Muscle layer of colon (tissue), 2 donors: Measurements from ENCODE around the gene HYPK.
"Not testable (repeated sequence)": the region's sequence is repeated elsewhere in the genome, so short reads cannot be mapped to it uniquely, and the experiment has no call there.

Source experiments
- H3K27ac ChIP-seq: one replicate; pipeline ENCODE4 v1.7.0; 2013; ENCODE audit warnings: low read depth, mild to moderate bottlenecking, low read length, moderate library complexity
- H3K27me3 ChIP-seq, 2 donors: one replicate each; pipeline ENCODE4 v1.7.0; 2013; ENCODE audit warnings: low read length in 2 of 2, mild to moderate bottlenecking in 2 of 2; ENCODE audit not compliant: insufficient read depth in 2 of 2, control insufficient read depth in 1 of 2
- H3K36me3 ChIP-seq: one replicate; pipeline ENCODE4 v1.7.0; 2013; ENCODE audit warnings: mild to moderate bottlenecking, low read length; ENCODE audit not compliant: insufficient read depth
- H3K4me1 ChIP-seq: one replicate; pipeline ENCODE4 v1.7.0; 2013; ENCODE audit warnings: mild to moderate bottlenecking, low read length; ENCODE audit not compliant: insufficient read depth
- H3K4me3 ChIP-seq, 2 donors: one replicate each; pipeline ENCODE4 v1.7.0; 2013; ENCODE audit warnings: low read length in 2 of 2, low read depth in 1 of 2, mild to moderate bottlenecking in 1 of 2, moderate library complexity in 1 of 2
- H3K9ac ChIP-seq: one replicate; pipeline ENCODE4 v1.7.0; 2013; ENCODE audit warnings: low read length
- H3K9me3 ChIP-seq: one replicate; pipeline ENCODE4 v1.7.0; 2013; ENCODE audit warnings: mild to moderate bottlenecking, low read length
- donor health status: abdominal sarcoma.
- donor health status: Adenocarcinoma of cecum.

HYPK gene

DNA sequence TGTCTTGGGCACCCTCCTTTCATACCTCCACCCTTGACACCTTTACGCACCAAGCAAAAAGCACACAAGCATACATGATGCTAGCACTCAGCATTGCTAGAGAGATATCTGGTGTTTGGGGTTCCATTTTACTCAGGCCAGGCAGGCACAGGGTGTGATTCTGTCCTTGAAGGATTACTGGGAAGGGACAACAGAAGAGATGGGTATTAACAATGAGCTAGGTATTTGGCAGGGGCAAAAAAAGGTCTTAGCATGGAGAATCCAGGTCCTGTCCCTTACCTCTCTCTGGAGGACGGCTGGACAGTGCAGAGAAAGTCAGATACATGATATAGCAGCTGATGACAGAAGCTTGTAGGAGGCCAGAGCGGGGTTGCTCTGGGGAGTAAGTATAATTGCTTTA is 3.8 kb upstream of the HYPK start:
- H3K9ac ChIP-seq, result no peak overlapping the region
- peaks cover 58% of the 10 kb centered on the region for H3K36me3 ChIP-seq
- H3K9me3 ChIP-seq, result no peaks in the 10 kb centered on the region
- peaks cover 45% of the 10 kb centered on the region for H3K4me1 ChIP-seq
- no peaks in the 10 kb centered on the region for H3K27me3 ChIP-seq
- H3K4me3 ChIP-seq, result no peak overlapping the region
- H3K27ac ChIP-seq, result no peak overlapping the region

DNA sequence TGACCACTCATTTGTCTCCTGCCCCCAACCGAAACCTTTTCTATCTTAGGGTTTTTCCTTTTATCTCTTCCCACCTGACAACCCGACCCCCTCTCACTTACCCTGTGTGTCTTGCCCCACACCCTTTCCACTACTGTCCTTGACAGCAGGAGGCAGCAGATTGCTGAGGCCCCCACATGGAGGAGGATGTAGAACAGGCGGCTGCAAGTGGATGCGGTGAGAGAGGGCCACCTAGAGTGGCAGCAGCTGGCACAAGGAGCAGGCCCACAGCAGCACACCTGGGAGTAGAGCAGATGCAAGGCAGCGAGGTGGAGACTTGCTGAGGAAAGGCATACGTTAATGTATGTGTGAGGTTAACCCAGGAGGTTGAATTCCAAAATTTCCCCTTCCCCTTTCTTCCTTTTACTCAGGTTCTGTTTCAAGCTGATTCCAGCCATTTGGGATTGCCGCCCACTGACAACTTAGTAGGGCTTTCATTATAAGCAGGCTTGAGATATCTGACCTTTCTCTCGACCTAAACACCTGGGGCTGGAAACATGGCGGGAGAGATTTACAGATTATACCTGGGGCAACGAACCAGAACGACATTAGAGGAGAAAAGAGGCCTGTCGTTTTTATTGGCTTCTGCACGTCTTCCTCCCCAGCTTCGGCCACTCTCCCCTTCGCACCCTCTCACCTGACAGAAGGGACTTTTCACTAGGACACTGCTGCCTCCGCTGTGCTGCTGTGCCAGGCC is 1.0 kb upstream of the HYPK start:
- H3K4me1 ChIP-seq, result peaks cover 32% of the 10 kb centered on the region
- no peaks in the 10 kb centered on the region for H3K9me3 ChIP-seq
- H3K4me3 ChIP-seq, result peak overlapping the region in 1 of 2 donors; percentile 89
- peaks cover 53% of the 10 kb centered on the region for H3K36me3 ChIP-seq
- peak overlapping the region; percentile 52 for H3K27ac ChIP-seq
- no peaks in the 10 kb centered on the region for H3K27me3 ChIP-seq
- H3K9ac ChIP-seq, result peak overlapping the region; percentile 31

DNA sequence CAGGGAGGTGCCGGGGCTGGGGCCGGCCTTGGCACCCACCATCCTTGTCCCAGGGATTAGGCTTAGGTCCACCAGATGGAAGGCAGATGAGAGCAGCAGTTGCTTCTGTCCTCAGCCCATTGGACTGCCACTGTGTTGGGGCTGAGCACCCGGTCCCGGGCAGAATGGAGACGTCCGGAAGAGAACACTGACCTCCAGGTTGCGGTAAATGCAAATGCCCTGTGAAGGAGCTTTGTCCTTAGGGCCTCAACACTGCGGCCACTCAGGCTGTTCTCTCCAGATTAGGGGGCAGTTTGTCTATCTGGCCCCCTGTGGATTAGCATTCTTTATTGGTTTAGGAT is 484 bp upstream of the HYPK start, which contains the start of gene SERINC4:
Gene SERINC4 (minus strand): TSS at position 276 of the 341 bp plus-strand sequence. CDS start 234 bp downstream, at position 42.
- Histone ChIP-seq H3K27me3 (no peaks in the 10 kb centered on the region), H3K9ac (peak within 1 kb of the TSS; percentile 87), H3K27ac (peak within 1 kb of the TSS; percentile 52), H3K36me3 (peaks cover 53% of the 10 kb centered on the region), H3K4me1 (peaks cover 27% of the 10 kb centered on the region), H3K9me3 (no peaks in the 10 kb centered on the region), H3K4me3 (peak within 1 kb of the TSS; percentile 69 to 89)

DNA sequence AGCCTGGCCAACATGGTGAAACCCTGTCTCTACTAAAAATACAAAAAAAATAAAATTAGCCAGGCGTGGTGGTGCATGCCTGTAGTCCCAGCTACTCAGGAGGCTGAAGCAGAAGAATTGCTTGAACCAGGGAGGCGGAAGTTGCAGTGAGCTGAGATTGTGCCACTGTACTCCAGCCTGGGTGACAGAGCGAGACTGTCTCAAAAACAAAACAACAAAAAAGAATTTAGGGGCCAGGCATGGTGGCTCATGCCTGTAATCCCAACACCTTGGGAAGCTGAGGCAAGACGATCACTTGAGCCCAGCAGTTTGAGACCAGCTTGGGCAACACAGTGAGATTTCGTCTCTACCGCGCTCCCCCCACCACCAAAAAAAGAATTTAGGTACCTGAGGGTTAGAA is 2.3 kb downstream of the HYPK start:
- H3K4me3 ChIP-seq, H3K9ac ChIP-seq, H3K9me3 ChIP-seq, H3K27me3 ChIP-seq, H3K27ac ChIP-seq: not testable (repeated sequence)
- Histone ChIP-seq H3K4me1 (peaks cover 15% of the 10 kb centered on the region), H3K36me3 (peaks cover 48% of the 10 kb centered on the region)

DNA sequence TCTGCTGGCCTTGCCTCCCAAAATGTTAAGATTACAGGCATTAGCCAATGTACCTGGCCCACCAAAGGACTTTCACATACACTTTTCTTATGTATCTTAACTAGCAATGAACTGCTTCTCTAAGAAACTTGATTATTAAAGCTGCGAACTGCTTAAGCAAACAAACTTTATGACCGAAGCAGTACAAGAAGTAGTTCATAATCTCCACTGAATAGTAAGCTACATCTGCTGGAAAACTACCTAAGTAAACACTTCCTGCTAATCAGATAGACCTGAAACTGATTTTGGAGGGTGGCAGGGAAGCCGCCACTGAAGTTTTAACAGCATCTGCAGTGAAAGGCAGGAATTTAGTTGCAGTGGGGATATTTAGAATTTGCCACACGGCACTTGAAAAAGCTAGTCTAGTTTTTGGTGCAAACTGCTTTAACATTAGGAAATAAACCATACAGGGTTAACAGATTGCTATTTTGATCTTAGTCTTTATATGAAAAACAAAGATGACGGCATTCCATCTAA is 8.1 kb downstream of the HYPK start:
- H3K4me3 ChIP-seq, result no peak overlapping the region
- no peaks in the 10 kb centered on the region for H3K4me1 ChIP-seq
- H3K27ac ChIP-seq, result no peak overlapping the region
- no peaks in the 10 kb centered on the region for H3K27me3 ChIP-seq
- no peaks in the 10 kb centered on the region for H3K9me3 ChIP-seq
- H3K9ac ChIP-seq, result no peak overlapping the region
- H3K36me3 ChIP-seq, result peaks cover 71% of the 10 kb centered on the region

DNA sequence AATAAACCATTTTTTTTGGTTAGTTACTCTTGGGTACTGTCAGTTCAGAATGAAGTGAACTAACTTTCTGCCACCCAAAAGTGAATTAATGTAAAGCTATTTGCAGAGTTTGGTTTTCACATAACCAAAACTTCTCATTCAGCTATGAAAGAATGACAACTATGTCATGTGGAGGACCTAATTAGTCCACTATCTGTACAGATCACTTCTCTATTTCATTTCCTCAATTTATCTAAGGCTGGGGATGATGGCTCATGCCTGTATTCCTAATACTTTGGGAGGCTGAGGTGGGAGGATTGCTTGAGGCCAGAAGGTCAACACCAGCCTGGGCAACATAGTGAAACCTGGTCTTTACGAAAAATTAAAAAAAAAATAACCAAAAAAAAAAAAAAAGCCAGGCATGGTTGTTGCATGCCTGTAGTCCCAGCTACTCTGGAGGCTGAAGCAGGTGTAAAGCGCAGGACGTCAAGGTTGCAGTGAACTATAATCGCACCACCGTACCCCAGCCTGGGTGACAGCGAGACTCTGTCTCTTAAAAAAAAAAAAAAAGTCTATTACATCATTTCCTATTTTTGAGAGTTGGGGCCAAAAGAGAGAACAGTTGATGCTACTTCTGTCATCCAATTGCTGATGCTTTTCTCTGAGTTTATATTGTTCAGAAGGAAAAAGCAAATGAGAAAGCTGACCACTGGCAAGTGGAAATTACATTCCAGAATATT is 8.7 kb downstream of the HYPK start:
- H3K36me3 ChIP-seq, result peaks cover 76% of the 10 kb centered on the region

DNA sequence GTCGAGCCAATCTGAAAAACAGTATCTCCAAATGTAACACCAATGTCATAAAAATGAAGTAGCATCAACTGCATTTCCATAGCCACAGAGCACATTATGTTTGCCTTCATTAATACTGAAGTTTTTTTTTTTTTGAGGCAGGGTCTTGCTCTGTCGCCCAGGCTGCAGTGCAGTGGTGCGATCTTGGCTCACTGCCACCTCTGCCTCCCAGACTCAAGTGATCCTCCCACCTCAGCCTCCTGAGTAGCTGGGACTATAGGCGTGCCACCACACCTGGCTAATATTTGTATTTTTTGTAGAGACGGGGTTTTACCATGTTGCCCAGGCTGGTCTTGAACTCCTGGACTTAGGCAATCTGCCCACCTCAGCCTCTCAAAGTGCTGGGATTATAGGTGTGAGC is 14.7 kb downstream of the HYPK start:
- H3K9me3 ChIP-seq, H3K27ac ChIP-seq, H3K4me1 ChIP-seq, H3K4me3 ChIP-seq, H3K9ac ChIP-seq, H3K27me3 ChIP-seq: not testable (repeated sequence)
- peaks cover 61% of the 10 kb centered on the region for H3K36me3 ChIP-seq

More for the DNA sequence above, 8.7 kb downstream of the HYPK start:
- Histone ChIP-seq H3K4me1 (no peaks in the 10 kb centered on the region), H3K4me3 (no peak overlapping the region), H3K9me3 (no peaks in the 10 kb centered on the region), H3K27me3 (no peaks in the 10 kb centered on the region), H3K9ac (no peak overlapping the region), H3K27ac (no peak overlapping the region)

DNA sequence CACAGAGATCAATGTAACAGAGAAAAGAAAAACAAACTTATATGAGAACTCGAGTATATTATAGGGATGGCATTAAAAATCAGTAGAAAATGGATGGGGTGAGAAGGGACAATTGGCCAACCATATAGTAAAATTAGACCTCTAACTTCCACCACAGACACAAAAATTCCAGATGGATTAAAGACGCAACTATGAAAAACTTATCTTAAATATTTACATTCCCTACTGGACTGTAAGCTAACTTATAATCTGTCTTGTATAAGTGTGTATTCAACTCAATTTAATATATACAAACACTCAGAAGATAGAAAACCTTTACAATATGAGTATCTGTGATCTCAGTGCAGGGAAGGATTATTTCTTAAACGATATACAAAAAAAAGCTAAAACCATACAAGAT is 21.1 kb downstream of the HYPK start:
- no peak overlapping the region for H3K9ac ChIP-seq
- no peaks in the 10 kb centered on the region for H3K9me3 ChIP-seq
- peaks cover 11% of the 10 kb centered on the region for H3K36me3 ChIP-seq
- no peaks in the 10 kb centered on the region for H3K27me3 ChIP-seq
- no peak overlapping the region for H3K27ac ChIP-seq
- peaks cover 22% of the 10 kb centered on the region for H3K4me1 ChIP-seq
- no peak overlapping the region for H3K4me3 ChIP-seq

DNA sequence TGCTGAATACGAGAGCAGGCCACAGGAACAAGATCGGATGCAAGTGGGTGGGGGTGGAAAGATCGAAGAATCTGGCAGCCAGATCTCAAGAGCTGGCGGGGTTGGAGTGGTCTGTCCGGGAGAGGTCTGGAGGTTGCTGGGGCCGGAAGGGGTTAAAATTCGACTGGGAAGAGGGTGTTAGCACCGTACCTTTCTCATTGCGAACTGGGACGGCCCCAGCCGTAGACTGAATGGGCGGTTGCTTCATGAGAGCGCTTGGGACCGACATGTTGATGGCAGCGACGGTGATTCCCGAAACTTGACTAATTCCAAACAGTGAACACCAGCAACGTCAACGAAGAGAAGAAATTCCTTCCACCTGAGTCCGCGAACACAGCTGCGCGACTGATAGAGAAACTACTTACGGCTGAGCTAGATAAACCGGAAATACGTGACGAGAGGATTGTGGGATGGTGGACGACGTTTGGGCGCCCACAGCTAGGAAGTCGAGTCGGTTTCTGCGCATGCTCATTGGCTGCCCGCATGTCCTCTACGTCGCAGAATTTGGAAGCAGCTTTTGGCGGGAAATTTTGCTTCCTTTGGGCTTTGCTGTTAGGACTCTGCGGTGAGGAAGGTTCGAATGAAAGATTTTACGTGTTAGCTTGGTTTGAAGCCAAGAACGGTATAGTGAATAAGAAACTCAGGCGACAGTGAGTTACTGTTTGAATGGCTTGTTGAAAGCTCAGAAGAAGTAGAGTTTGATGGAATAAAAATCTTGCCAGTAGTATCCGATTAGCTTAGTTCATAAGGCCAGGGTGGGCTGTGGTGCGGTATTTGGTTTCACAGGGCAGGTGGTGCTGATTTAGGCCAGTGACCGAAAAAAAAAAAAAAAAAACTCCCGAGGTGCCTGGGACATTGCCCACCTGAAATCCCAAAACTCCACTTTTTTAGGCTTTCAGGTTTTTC is 24.2 kb downstream of the HYPK start, which contains the start of gene MFAP1:
Gene MFAP1 (minus strand): TSS at position 389 of the 945 bp plus-strand sequence. CDS start 121 bp downstream, at position 268.
- Histone ChIP-seq H3K9ac (peak within 1 kb of the TSS; percentile 93), H3K9me3 (no peaks in the 10 kb centered on the region), H3K4me3 (peak within 1 kb of the TSS; percentile 84 to 93), H3K36me3 (no peaks in the 10 kb centered on the region), H3K27me3 (no peaks in the 10 kb centered on the region), H3K27ac (peak within 1 kb of the TSS; percentile 87), H3K4me1 (peaks cover 22% of the 10 kb centered on the region)

DNA sequence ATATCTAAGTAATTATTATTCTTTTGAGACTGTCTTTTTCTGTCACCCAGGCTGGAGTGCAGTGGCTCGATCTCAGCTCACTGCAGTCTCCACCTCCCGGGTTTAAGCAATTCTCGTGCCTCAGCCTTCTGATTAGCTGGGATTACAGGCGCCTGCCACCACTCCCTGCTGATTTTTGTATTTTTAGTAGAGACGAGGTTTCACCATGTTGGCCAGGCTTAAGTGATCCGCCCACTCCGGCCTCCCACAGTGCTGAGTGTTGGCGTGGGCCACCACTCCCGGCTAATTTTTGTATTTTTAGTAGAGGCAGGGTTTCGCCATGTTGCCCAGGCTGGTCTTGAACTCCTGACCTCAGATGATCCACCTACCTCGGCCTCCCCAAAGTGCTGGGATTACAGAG is 24.9 kb downstream of the HYPK start:
- not testable (repeated sequence) for H3K27ac ChIP-seq, H3K27me3 ChIP-seq, H3K9ac ChIP-seq, H3K36me3 ChIP-seq, H3K9me3 ChIP-seq, H3K4me3 ChIP-seq
- peaks cover 22% of the 10 kb centered on the region for H3K4me1 ChIP-seq

DNA sequence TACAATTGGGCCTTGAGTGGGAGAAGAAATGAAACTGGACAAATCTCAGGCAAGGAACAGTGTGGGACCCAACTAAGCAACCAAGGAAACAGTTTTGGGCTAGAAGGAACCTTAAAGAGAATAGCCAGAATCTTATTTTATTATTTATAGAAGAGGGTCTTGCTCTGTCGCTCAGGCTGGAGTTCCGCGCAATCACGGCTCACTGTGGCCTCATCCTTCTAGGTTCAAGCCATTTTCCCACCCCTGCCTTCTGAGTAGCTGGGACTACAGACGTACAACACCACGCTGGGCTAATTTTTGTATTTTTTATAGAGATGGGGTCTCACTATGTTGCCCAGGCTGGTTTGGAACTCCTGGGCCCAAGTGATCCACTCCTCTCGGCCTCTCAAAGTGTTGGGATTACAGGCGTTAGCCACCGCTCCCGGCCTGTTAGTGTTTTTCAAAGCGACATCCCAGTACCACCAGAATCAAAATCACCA is 25.7 kb downstream of the HYPK start:
- Histone ChIP-seq H3K27me3 (no peaks in the 10 kb centered on the region), H3K4me3 (peak overlapping the region in 1 of 2 donors; percentile 84), H3K9ac (peak overlapping the region; percentile 49), H3K9me3 (no peaks in the 10 kb centered on the region), H3K4me1 (peaks cover 22% of the 10 kb centered on the region), H3K27ac (no peak overlapping the region), H3K36me3 (no peaks in the 10 kb centered on the region)
